Activated CD8-positive, alpha-beta memory T cell treated with anti-CD3 and anti-CD28 coated beads for 4 hours (primary cell): ENCODE data around the gene MRPL22.
"Not testable (repeated sequence)": the region's sequence is repeated elsewhere in the genome, so short reads cannot be mapped to it uniquely, and the experiment has no call there.

Experiments
- DNase-seq, 2 donors: peaks; one replicate each; pipeline ENCODE4 v3.0.0-alpha.2; 2020; ENCODE audit warnings: low read depth in 2 of 2

MRPL22 gene

GRCh38 chr5:154993461-154993860 is 52.6 kb downstream of the MRPL22 start:
- DNase-seq = no peak

- DNase-seq = no peak
These were observed 54.8 kb downstream of the MRPL22 start for GRCh38 chr5:154995679-154996078.

GRCh38 chr5:154997746-154998145 is 56.9 kb downstream of the MRPL22 start:
- DNase-seq = no peak

GRCh38 chr5:154999865-155000264 is 59.0 kb downstream of the MRPL22 start:
- DNase-seq = no peak

- DNase-seq = no peak
These were observed 60.6 kb downstream of the MRPL22 start for GRCh38 chr5:155001523-155001922.

GRCh38 chr5:155002722-155003121 is 61.8 kb downstream of the MRPL22 start:
- not testable (repeated sequence) for DNase-seq

- DNase-seq = no peak
These were observed 63.4 kb downstream of the MRPL22 start for GRCh38 chr5:155004138-155004744.

GRCh38 chr5:155006265-155006664 is 65.4 kb downstream of the MRPL22 start:
- DNase-seq = not testable (repeated sequence)

GRCh38 chr5:155008669-155009068 is 67.8 kb downstream of the MRPL22 start:
- no peak for DNase-seq

GRCh38 chr5:155010881-155011280 is 70.0 kb downstream of the MRPL22 start:
- DNase-seq = no peak

GRCh38 chr5:155013526-155013925 is 72.7 kb downstream of the MRPL22 start, which contains the start of gene KIF4B:
KIF4B (plus strand) TSS chr5:155013755; CDS start chr5:155013860, 105 bp downstream.
- no peak for DNase-seq

- DNase-seq = no peak
These were observed 74.4 kb downstream of the MRPL22 start for GRCh38 chr5:155015239-155015638.

- no peak for DNase-seq
These were observed 76.7 kb downstream of the MRPL22 start for GRCh38 chr5:155017610-155018009.
